ENCODE data around the gene TMEM131. TPM values are rescaled to one million over a fixed set of nuclear protein-coding genes. Genes with fewer than 3 reads are reported as not detected.
A peak's percentile ranks its signal among the peaks of the same experiment; 100 is the strongest.
"Not testable (repeated sequence)": the region's sequence is repeated elsewhere in the genome, so short reads cannot be mapped to it uniquely, and the experiment has no call there.

Gene TMEM131
- total RNA-seq, 2 donors from 2014 or later: 39.0 to 43.0 TPM

- Histone ChIP-seq H3K27me3 (ENCODE audit: control insufficient read depth, insufficient read depth, low read length, poor library complexity, severe bottlenecking) (no peaks in the 10 kb centered on the region), H3K27ac (ENCODE audit: low read depth, low read length) (no peak overlapping the region), H3K4me1 (ENCODE audit: control insufficient read depth, insufficient read depth, low read length) (peaks cover 8% of the 10 kb centered on the region), H3K36me3 (ENCODE audit: control insufficient read depth, insufficient read depth, low read length) (peaks cover 58% of the 10 kb centered on the region), H3K4me3 (ENCODE audit: low read length) (no peak overlapping the region), H3K9me3 (ENCODE audit: control insufficient read depth, low read length) (peaks cover under 1% of the 10 kb centered on the region), H3K9ac (ENCODE audit: extremely low read depth, low read length, poor library complexity, severe bottlenecking) (no peak overlapping the region)
- Mint-ChIP-seq H3K4me3 (no peak overlapping the region), H3K27me3 (ENCODE audit: insufficient read depth) (no peaks in the 10 kb centered on the region), H3K36me3 (ENCODE audit: low read depth) (peaks cover 17% of the 10 kb centered on the region), H3K9me3 (no peaks in the 10 kb centered on the region), H3K27ac (no peak overlapping the region), H3K4me1 (peaks cover 11% of the 10 kb centered on the region)
- TF ChIP-seq CTCF (conservative IDR thresholded peaks at IDR 0.05): no peak
- WGBS, 2 experiments (ENCODE audit: insufficient coverage in 1 of 2, insufficient read length in 1 of 2): 100% methylated on average over 1 of the region's 1 CpG; no CpG with 5 or more reads in 1 of the 2 experiments
- DNase-seq: no peak
Observed at GRCh38 chr2:97834610-97835009, 161.1 kb downstream of the TMEM131 start.

GRCh38 chr2:97831121-97831520 lies 164.6 kb downstream of the TMEM131 start:
- Histone ChIP-seq H3K27me3 (ENCODE audit: control insufficient read depth, insufficient read depth, low read length, poor library complexity, severe bottlenecking) (no peaks in the 10 kb centered on the region), H3K36me3 (ENCODE audit: control insufficient read depth, insufficient read depth, low read length) (peaks cover 48% of the 10 kb centered on the region), H3K27ac (ENCODE audit: low read depth, low read length) (no peak overlapping the region), H3K9ac (ENCODE audit: extremely low read depth, low read length, poor library complexity, severe bottlenecking) (no peak overlapping the region), H3K4me1 (ENCODE audit: control insufficient read depth, insufficient read depth, low read length) (peaks cover 8% of the 10 kb centered on the region), H3K9me3 (ENCODE audit: control insufficient read depth, low read length) (peaks cover 8% of the 10 kb centered on the region), H3K4me3 (ENCODE audit: low read length) (no peak overlapping the region)
- Mint-ChIP-seq H3K9me3 (no peaks in the 10 kb centered on the region), H3K27me3 (ENCODE audit: insufficient read depth) (no peaks in the 10 kb centered on the region), H3K27ac (no peak overlapping the region), H3K4me3 (no peak overlapping the region), H3K36me3 (ENCODE audit: low read depth) (peaks cover 21% of the 10 kb centered on the region), H3K4me1 (peaks cover 33% of the 10 kb centered on the region)
- no peak for DNase-seq
- WGBS, 2 experiments (ENCODE audit: insufficient coverage in 1 of 2, insufficient read length in 1 of 2): 90 to 100% methylated on average over 1 to 2 of the region's 2 CpGs
- TF ChIP-seq CTCF (conservative IDR thresholded peaks at IDR 0.05): no peak

GRCh38 chr2:97829255-97829654 lies 166.5 kb downstream of the TMEM131 start:
- Mint-ChIP-seq H3K4me1 (peaks cover 37% of the 10 kb centered on the region), H3K36me3 (ENCODE audit: low read depth) (peaks cover 18% of the 10 kb centered on the region)
- H3K36me3 ChIP-seq (ENCODE audit: control insufficient read depth, insufficient read depth, low read length): peaks cover 41% of the 10 kb centered on the region
- WGBS, 2 experiments (ENCODE audit: insufficient coverage in 1 of 2, insufficient read length in 1 of 2): 96 to 98% methylated on average over 9 to 10 of the region's 10 CpGs
- H3K27me3 ChIP-seq (ENCODE audit: control insufficient read depth, insufficient read depth, low read length, poor library complexity, severe bottlenecking); H3K4me3 Mint-ChIP-seq; H3K9me3 ChIP-seq (ENCODE audit: control insufficient read depth, low read length); H3K4me3 ChIP-seq (ENCODE audit: low read length); H3K27me3 Mint-ChIP-seq (ENCODE audit: insufficient read depth); H3K9ac ChIP-seq (ENCODE audit: extremely low read depth, low read length, poor library complexity, severe bottlenecking); H3K4me1 ChIP-seq (ENCODE audit: control insufficient read depth, insufficient read depth, low read length); H3K27ac Mint-ChIP-seq; DNase-seq; H3K9me3 Mint-ChIP-seq; H3K27ac ChIP-seq (ENCODE audit: low read depth, low read length): not testable (repeated sequence)

GRCh38 chr2:97827013-97827412 lies 168.7 kb downstream of the TMEM131 start:
- H3K4me3 ChIP-seq (ENCODE audit: low read length); H3K9ac ChIP-seq (ENCODE audit: extremely low read depth, low read length, poor library complexity, severe bottlenecking); H3K9me3 Mint-ChIP-seq; H3K4me3 Mint-ChIP-seq; H3K27me3 Mint-ChIP-seq (ENCODE audit: insufficient read depth); H3K27ac ChIP-seq (ENCODE audit: low read depth, low read length); H3K9me3 ChIP-seq (ENCODE audit: control insufficient read depth, low read length); DNase-seq; H3K27me3 ChIP-seq (ENCODE audit: control insufficient read depth, insufficient read depth, low read length, poor library complexity, severe bottlenecking); H3K4me1 ChIP-seq (ENCODE audit: control insufficient read depth, insufficient read depth, low read length): not testable (repeated sequence)
- WGBS, 2 experiments (ENCODE audit: insufficient coverage in 1 of 2, insufficient read length in 1 of 2): 93 to 98% methylated on average over 14 to 19 of the region's 19 CpGs
- H3K36me3 ChIP-seq (ENCODE audit: control insufficient read depth, insufficient read depth, low read length): peaks cover 36% of the 10 kb centered on the region
- peaks cover 24% of the 10 kb centered on the region for H3K36me3 Mint-ChIP-seq (ENCODE audit: low read depth)
- peaks cover 54% of the 10 kb centered on the region for H3K4me1 Mint-ChIP-seq
- peak overlapping the region; percentile 26 for H3K27ac Mint-ChIP-seq

- Mint-ChIP-seq H3K36me3 (ENCODE audit: low read depth) (peaks cover 30% of the 10 kb centered on the region), H3K27ac (peak overlapping the region; percentile 26), H3K4me1 (peaks cover 56% of the 10 kb centered on the region)
- not testable (repeated sequence) for H3K9me3 ChIP-seq (ENCODE audit: control insufficient read depth, low read length); H3K9ac ChIP-seq (ENCODE audit: extremely low read depth, low read length, poor library complexity, severe bottlenecking); H3K27ac ChIP-seq (ENCODE audit: low read depth, low read length); DNase-seq; H3K4me3 Mint-ChIP-seq; H3K4me3 ChIP-seq (ENCODE audit: low read length); H3K27me3 ChIP-seq (ENCODE audit: control insufficient read depth, insufficient read depth, low read length, poor library complexity, severe bottlenecking); H3K4me1 ChIP-seq (ENCODE audit: control insufficient read depth, insufficient read depth, low read length); H3K9me3 Mint-ChIP-seq; H3K27me3 Mint-ChIP-seq (ENCODE audit: insufficient read depth)
- peaks cover 38% of the 10 kb centered on the region for H3K36me3 ChIP-seq (ENCODE audit: control insufficient read depth, insufficient read depth, low read length)
- WGBS, 2 experiments (ENCODE audit: insufficient coverage in 1 of 2, insufficient read length in 1 of 2): 91 to 95% methylated on average over 3 of the region's 3 CpGs
Observed at GRCh38 chr2:97826266-97826847, 169.4 kb downstream of the TMEM131 start.

- H3K9me3 ChIP-seq (ENCODE audit: control insufficient read depth, low read length); H3K27ac ChIP-seq (ENCODE audit: low read depth, low read length); H3K9ac ChIP-seq (ENCODE audit: extremely low read depth, low read length, poor library complexity, severe bottlenecking); H3K27me3 Mint-ChIP-seq (ENCODE audit: insufficient read depth); H3K4me3 Mint-ChIP-seq; H3K27ac Mint-ChIP-seq; H3K27me3 ChIP-seq (ENCODE audit: control insufficient read depth, insufficient read depth, low read length, poor library complexity, severe bottlenecking); DNase-seq; H3K9me3 Mint-ChIP-seq; H3K4me1 ChIP-seq (ENCODE audit: control insufficient read depth, insufficient read depth, low read length); H3K4me3 ChIP-seq (ENCODE audit: low read length): not testable (repeated sequence)
- H3K36me3 ChIP-seq (ENCODE audit: control insufficient read depth, insufficient read depth, low read length): peaks cover 20% of the 10 kb centered on the region
- 87 to 98% methylated on average over 2 of the region's 2 CpGs for WGBS, 2 experiments (ENCODE audit: insufficient coverage in 1 of 2, insufficient read length in 1 of 2)
- H3K36me3 Mint-ChIP-seq (ENCODE audit: low read depth): peaks cover 30% of the 10 kb centered on the region
- peaks cover 56% of the 10 kb centered on the region for H3K4me1 Mint-ChIP-seq
Observed at GRCh38 chr2:97824011-97824410, 171.7 kb downstream of the TMEM131 start.

All from endodermal cell (in vitro differentiated cells).